Parathyroid adenoma (tissue), 2 donors: ENCODE measurements around the gene MROH8.
"Not testable (repeated sequence)": the region's sequence is repeated elsewhere in the genome, so short reads cannot be mapped to it uniquely, and the experiment has no call there.

Experiments used
- H2AFZ ChIP-seq: fragments of 300-600 bp; sonication (generic); one replicate; pipeline ENCODE4 v1.7.0; 2017; ENCODE audit warnings: antibody characterized with exemption, mild to moderate bottlenecking
- H3K27ac ChIP-seq: fragments of 300-600 bp; sonication (generic); one replicate; pipeline ENCODE4 v1.7.0; 2017
- H3K27me3 ChIP-seq: fragments of 300-600 bp; sonication (generic); one replicate; pipeline ENCODE4 v1.7.0; 2017; ENCODE audit warnings: low read length; ENCODE audit not compliant: control insufficient read depth, insufficient read depth
- H3K36me3 ChIP-seq: fragments of 300-600 bp; sonication (generic); one replicate; pipeline ENCODE4 v1.7.0; 2017; ENCODE audit warnings: low read length; ENCODE audit not compliant: control insufficient read depth, insufficient read depth
- H3K4me1 ChIP-seq: fragments of 300-600 bp; sonication (generic); one replicate; pipeline ENCODE4 v1.7.0; 2017; ENCODE audit warnings: control low read depth
- H3K4me2 ChIP-seq: fragments of 300-600 bp; sonication (generic); one replicate; pipeline ENCODE4 v1.7.0; 2017; ENCODE audit warnings: low read length
- H3K4me3 ChIP-seq: fragments of 300-600 bp; sonication (generic); one replicate; pipeline ENCODE4 v1.7.0; 2017; ENCODE audit warnings: low read depth, low read length
- H3K79me2 ChIP-seq: fragments of 300-600 bp; sonication (generic); one replicate; pipeline ENCODE4 v1.7.0; 2017; ENCODE audit warnings: control low read depth
- H3K9ac ChIP-seq: fragments of 300-600 bp; sonication (generic); one replicate; pipeline ENCODE4 v1.7.0; 2017; ENCODE audit warnings: mild to moderate bottlenecking
- H3K9me3 ChIP-seq: fragments of 300-600 bp; sonication (generic); one replicate; pipeline ENCODE4 v1.7.0; 2017; ENCODE audit warnings: low read length; ENCODE audit not compliant: control insufficient read depth
- TF ChIP-seq, protein P1 (sequence below): fragments of 300-600 bp; sonication (generic); IDR thresholded peaks from one replicate; pipeline ENCODE4 v1.7.0; 2017; ENCODE audit warnings: antibody characterized with exemption, mild to moderate bottlenecking
- donor health status: primary hyperparathyroidism.

The MROH8 gene

DNA sequence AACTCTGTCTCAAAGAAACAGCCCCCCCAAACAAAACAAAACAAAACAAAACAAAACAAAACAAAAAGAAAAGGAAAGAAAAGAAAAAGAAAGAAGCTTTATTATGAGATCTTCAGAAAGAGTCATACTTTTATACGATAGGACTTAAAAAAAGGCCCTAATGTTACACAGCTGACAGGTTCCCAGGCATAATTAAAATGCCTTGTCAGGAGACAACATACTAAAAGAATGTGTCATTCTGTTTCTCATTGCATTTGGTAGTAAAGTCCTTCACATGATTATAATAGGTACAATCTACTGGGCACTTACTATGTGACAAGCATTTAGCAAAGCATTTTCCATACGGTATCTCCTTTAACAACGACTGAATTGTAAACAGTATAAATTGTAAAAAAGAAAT lies 36.6 kb downstream of the MROH8 start:
- Histone ChIP-seq H2AFZ (no peak overlapping the region), H3K79me2 (no peaks in the 10 kb centered on the region), H3K27me3 (no peaks in the 10 kb centered on the region), H3K27ac (no peak overlapping the region), H3K9me3 (no peaks in the 10 kb centered on the region), H3K4me2 (no peak overlapping the region), H3K4me1 (no peaks in the 10 kb centered on the region), H3K4me3 (no peak overlapping the region), H3K9ac (no peak overlapping the region), H3K36me3 (no peaks in the 10 kb centered on the region)
- TF ChIP-seq, protein P1, sequence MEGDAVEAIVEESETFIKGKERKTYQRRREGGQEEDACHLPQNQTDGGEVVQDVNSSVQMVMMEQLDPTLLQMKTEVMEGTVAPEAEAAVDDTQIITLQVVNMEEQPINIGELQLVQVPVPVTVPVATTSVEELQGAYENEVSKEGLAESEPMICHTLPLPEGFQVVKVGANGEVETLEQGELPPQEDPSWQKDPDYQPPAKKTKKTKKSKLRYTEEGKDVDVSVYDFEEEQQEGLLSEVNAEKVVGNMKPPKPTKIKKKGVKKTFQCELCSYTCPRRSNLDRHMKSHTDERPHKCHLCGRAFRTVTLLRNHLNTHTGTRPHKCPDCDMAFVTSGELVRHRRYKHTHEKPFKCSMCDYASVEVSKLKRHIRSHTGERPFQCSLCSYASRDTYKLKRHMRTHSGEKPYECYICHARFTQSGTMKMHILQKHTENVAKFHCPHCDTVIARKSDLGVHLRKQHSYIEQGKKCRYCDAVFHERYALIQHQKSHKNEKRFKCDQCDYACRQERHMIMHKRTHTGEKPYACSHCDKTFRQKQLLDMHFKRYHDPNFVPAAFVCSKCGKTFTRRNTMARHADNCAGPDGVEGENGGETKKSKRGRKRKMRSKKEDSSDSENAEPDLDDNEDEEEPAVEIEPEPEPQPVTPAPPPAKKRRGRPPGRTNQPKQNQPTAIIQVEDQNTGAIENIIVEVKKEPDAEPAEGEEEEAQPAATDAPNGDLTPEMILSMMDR: no peak

DNA sequence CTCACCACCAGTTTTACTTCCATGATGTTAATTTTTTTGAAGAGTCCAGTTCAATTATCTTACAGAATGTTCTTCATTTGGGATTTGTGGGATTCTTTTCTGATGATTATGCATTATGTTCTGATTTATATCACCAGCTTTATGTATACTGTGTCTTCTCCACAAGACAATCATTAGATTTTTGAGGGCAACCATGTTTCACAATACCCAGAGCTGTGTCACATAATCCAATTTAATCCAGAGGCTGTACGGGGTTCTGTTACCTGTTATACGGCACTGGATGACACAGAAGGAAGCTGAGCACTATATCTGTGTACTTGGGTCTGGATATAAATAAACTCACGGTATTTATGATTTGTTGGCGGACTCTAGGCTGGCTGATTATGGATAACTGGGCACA lies 41.8 kb downstream of the MROH8 start:
- TF ChIP-seq, protein P1: no peak
- H3K27ac ChIP-seq: no peak overlapping the region
- H3K4me1 ChIP-seq: no peaks in the 10 kb centered on the region
- H3K9me3 ChIP-seq: no peaks in the 10 kb centered on the region
- no peak overlapping the region for H3K9ac ChIP-seq
- no peak overlapping the region for H2AFZ ChIP-seq
- no peaks in the 10 kb centered on the region for H3K27me3 ChIP-seq
- H3K36me3 ChIP-seq: no peaks in the 10 kb centered on the region
- no peaks in the 10 kb centered on the region for H3K79me2 ChIP-seq
- no peak overlapping the region for H3K4me3 ChIP-seq
- no peak overlapping the region for H3K4me2 ChIP-seq

DNA sequence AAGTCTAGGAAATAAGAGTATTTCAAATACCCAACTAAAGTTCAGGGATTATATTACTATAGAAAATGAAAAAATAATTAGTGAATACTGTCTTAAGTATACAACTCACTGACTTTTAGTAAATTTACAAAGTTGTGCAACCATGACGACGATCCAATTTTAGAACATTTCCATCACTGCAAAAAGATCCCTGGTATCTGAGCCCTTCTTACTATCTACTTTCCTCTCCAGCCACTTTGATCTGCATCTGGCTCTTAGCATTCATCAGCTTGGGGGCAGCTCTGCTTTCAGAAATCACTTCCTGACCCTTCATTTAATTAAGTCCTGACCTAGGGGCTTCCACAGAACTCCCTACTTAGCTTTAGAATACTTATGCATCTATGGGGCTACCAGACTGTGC lies 45.4 kb downstream of the MROH8 start:
- no peak overlapping the region for H3K4me3 ChIP-seq
- no peaks in the 10 kb centered on the region for H3K36me3 ChIP-seq
- H3K9me3 ChIP-seq: no peaks in the 10 kb centered on the region
- no peak overlapping the region for H3K9ac ChIP-seq
- no peak overlapping the region for H3K4me2 ChIP-seq
- TF ChIP-seq, protein P1: no peak
- H3K4me1 ChIP-seq: no peaks in the 10 kb centered on the region
- no peak overlapping the region for H2AFZ ChIP-seq
- no peaks in the 10 kb centered on the region for H3K27me3 ChIP-seq
- H3K27ac ChIP-seq: no peak overlapping the region
- H3K79me2 ChIP-seq: no peaks in the 10 kb centered on the region

GRCh38 chr20:37131486-37131885 lies 47.9 kb downstream of the MROH8 start:
- no peak overlapping the region for H3K4me3 ChIP-seq
- no peaks in the 10 kb centered on the region for H3K36me3 ChIP-seq
- H3K9ac ChIP-seq: no peak overlapping the region
- H3K4me2 ChIP-seq: no peak overlapping the region
- H3K9me3 ChIP-seq: no peaks in the 10 kb centered on the region
- H3K27ac ChIP-seq: no peak overlapping the region
- peaks cover 3% of the 10 kb centered on the region for H3K27me3 ChIP-seq
- no peaks in the 10 kb centered on the region for H3K4me1 ChIP-seq
- TF ChIP-seq, protein P1: no peak
- no peaks in the 10 kb centered on the region for H3K79me2 ChIP-seq
- H2AFZ ChIP-seq: no peak overlapping the region

DNA sequence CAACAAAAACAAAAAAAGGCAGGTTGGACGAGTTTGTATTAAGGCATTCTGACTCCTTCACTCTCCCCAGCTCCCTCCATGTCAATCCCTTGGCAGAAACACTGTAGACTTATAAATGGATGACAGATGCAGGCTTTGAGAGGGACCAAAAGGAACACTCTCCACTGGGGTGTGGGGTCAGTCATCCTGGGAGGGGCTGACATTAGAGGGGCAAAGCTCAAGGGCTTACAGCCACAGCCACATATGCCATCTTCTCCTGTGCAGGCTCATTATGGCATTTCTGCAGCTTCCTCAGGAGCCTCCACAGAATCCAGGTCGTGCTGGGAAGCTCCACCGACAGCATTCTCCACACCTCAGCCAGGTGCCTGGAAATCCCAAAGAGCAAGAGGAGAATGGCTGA lies 50.5 kb downstream of the MROH8 start:
- Histone ChIP-seq H3K9me3 (no peaks in the 10 kb centered on the region), H3K27me3 (peaks cover 3% of the 10 kb centered on the region), H3K27ac (no peak overlapping the region), H3K4me3 (no peak overlapping the region), H3K36me3 (no peaks in the 10 kb centered on the region), H2AFZ (no peak overlapping the region), H3K4me1 (no peaks in the 10 kb centered on the region), H3K9ac (no peak overlapping the region), H3K4me2 (no peak overlapping the region), H3K79me2 (no peaks in the 10 kb centered on the region)
- TF ChIP-seq, protein P1: no peak

GRCh38 chr20:37126290-37126689 lies 53.1 kb downstream of the MROH8 start:
- H3K4me2 ChIP-seq, H3K79me2 ChIP-seq, H3K36me3 ChIP-seq, H3K9ac ChIP-seq, H3K27ac ChIP-seq, H2AFZ ChIP-seq, H3K9me3 ChIP-seq, H3K27me3 ChIP-seq, H3K4me3 ChIP-seq, H3K4me1 ChIP-seq: not testable (repeated sequence)
